GM19240 (cell line): ENCODE data around the gene SLC39A11.
"Not testable (repeated sequence)": the region's sequence is repeated elsewhere in the genome, so short reads cannot be mapped to it uniquely, and the experiment has no call there.

Experiments used
- DNase-seq: peaks from one replicate; pipeline ENCODE4 v3.0.0; 2011; ENCODE audit warnings: low spot score; ENCODE audit not compliant: insufficient read length

The SLC39A11 gene

GRCh38 chr17:72924196-72924595, 168.3 kb downstream of the SLC39A11 start:
- DNase-seq = no peak

GRCh38 chr17:72922219-72922618, 170.3 kb downstream of the SLC39A11 start:
- no peak for DNase-seq

- no peak for DNase-seq
Observed at GRCh38 chr17:72921347-72922054, 171.0 kb downstream of the SLC39A11 start.

GRCh38 chr17:72920513-72920912, 172.0 kb downstream of the SLC39A11 start:
- DNase-seq = no peak

GRCh38 chr17:72916991-72917390, 175.5 kb downstream of the SLC39A11 start:
- no peak for DNase-seq

GRCh38 chr17:72915625-72916081, 176.8 kb downstream of the SLC39A11 start:
- no peak for DNase-seq

GRCh38 chr17:72913142-72913682, 179.3 kb downstream of the SLC39A11 start:
- no peak for DNase-seq

GRCh38 chr17:72906306-72906705, 186.2 kb downstream of the SLC39A11 start:
- DNase-seq = no peak

GRCh38 chr17:72903522-72903921, 189.0 kb downstream of the SLC39A11 start:
- DNase-seq = no peak

GRCh38 chr17:72901657-72902056, 190.8 kb downstream of the SLC39A11 start:
- no peak for DNase-seq

- no peak for DNase-seq
Observed at GRCh38 chr17:72901083-72901482, 191.4 kb downstream of the SLC39A11 start.

- DNase-seq = no peak
Observed at GRCh38 chr17:72900654-72900971, 191.9 kb downstream of the SLC39A11 start.

GRCh38 chr17:72898725-72899124, 193.8 kb downstream of the SLC39A11 start:
- no peak for DNase-seq

- DNase-seq = not testable (repeated sequence)
Observed at GRCh38 chr17:72896288-72896687, 196.2 kb downstream of the SLC39A11 start.

GRCh38 chr17:72891627-72892026, 200.9 kb downstream of the SLC39A11 start:
- no peak for DNase-seq

- DNase-seq = no peak
Observed at GRCh38 chr17:72890711-72891110, 201.8 kb downstream of the SLC39A11 start.

GRCh38 chr17:72887917-72888316, 204.6 kb downstream of the SLC39A11 start:
- no peak for DNase-seq

- no peak for DNase-seq
Observed at GRCh38 chr17:72887322-72887721, 205.2 kb downstream of the SLC39A11 start.

- DNase-seq = no peak
Observed at GRCh38 chr17:72886622-72887021, 205.9 kb downstream of the SLC39A11 start.

GRCh38 chr17:72884066-72884465, 208.4 kb downstream of the SLC39A11 start:
- no peak for DNase-seq

- no peak for DNase-seq
Observed at GRCh38 chr17:72883351-72883750, 209.1 kb downstream of the SLC39A11 start.

GRCh38 chr17:72882426-72882825, 210.1 kb downstream of the SLC39A11 start:
- DNase-seq = no peak

GRCh38 chr17:72879877-72880276, 212.6 kb downstream of the SLC39A11 start:
- no peak for DNase-seq
